ENCODE results near the gene CAP2. TPM values are rescaled to one million over a fixed set of nuclear protein-coding genes. Genes with fewer than 3 reads are reported as not detected.

The CAP2 gene
- total and polyA plus RNA-seq, 9 of the 15 experiments (the other 6 are each of a cell fraction or from before 2014, with no cell fraction given), result not detected

DNA sequence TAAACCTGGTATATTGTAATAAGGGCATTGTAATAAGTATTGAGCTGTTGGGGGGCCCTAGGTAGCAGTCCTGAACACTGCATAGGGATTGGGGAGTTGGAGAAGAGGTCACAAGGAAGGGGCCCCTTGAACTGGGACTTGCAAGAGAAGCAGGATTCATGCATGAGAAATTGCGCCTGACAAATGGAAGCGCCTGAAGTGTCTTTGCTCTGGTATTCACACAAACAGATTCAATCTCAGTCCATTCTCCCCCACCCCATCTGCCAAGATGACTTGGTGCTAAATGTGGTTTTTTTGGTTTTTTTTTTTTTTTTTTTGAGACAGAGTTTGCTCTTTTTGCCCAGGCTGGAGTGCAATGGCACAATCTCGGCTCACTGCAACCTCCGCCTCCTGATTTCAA is 87.1 kb downstream of the CAP2 start:
- no peaks in the 10 kb centered on the region for H3K79me2 ChIP-seq (ENCODE audit: control insufficient read depth, insufficient read depth, low read length)
- no peaks in the 10 kb centered on the region for H3K9me3 ChIP-seq (replicated peaks; ENCODE audit: control insufficient read depth, insufficient read depth, low read depth, low read length)
- no TSS peak for BruUV-seq (replicated peaks)
- H3K4me3 ChIP-seq, result no peak overlapping the region
- H3K27me3 ChIP-seq (ENCODE audit: control insufficient read depth in 2 of 2, insufficient read depth in 2 of 2, low read length in 2 of 2), result peaks cover 34 to 35% of the 10 kb centered on the region in 2 experiments; a peak in 4 of 5 replicates
- intact Hi-C loops (cut with micrococcal nuclease) (no loop called here), in situ Hi-C loops (cut with MboI) (no loop called here)
- H4K20me1 ChIP-seq (replicated peaks; ENCODE audit: control insufficient read depth, insufficient read depth, low read length), result no peaks in the 10 kb centered on the region
- DNase-seq (ENCODE audit: extremely low read depth in 1 of 4, low spot score in 3 of 4) (no peak), FAIRE-seq (no peak), ATAC-seq (no peak)
- TF ChIP-seq NBN (IDR thresholded peaks at IDR 0.05; ENCODE audit: low read depth), result no peak
- TF ChIP-seq STAG1 (CRISPR knock-in tag; IDR thresholded peaks at IDR 0.05; ENCODE audit: borderline replicate concordance), result no peak
- TF ChIP-seq, protein P1, sequence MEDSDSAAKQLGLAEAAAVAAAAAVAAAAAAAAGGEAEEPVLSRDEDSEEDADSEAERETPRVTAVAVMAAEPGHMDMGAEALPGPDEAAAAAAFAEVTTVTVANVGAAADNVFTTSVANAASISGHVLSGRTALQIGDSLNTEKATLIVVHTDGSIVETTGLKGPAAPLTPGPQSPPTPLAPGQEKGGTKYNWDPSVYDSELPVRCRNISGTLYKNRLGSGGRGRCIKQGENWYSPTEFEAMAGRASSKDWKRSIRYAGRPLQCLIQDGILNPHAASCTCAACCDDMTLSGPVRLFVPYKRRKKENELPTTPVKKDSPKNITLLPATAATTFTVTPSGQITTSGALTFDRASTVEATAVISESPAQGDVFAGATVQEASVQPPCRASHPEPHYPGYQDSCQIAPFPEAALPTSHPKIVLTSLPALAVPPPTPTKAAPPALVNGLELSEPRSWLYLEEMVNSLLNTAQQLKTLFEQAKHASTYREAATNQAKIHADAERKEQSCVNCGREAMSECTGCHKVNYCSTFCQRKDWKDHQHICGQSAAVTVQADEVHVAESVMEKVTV (CRISPR knock-in tag; IDR thresholded peaks at IDR 0.05), result no peak
- TF ChIP-seq SPI1 (IDR thresholded peaks at IDR 0.05; ENCODE audit: borderline replicate concordance, low read depth, low read length), result no peak
- no peak for TF ChIP-seq FOXK2 (conservative IDR thresholded peaks at IDR 0.05 in 1 of 2, IDR thresholded peaks at IDR 0.05 in 1 of 2; ENCODE audit: low read depth in 2 of 2)
- TF ChIP-seq BRD9 (IDR thresholded peaks at IDR 0.05; ENCODE audit: low read depth, partially characterized antibody), result no peak
- no peak for TF ChIP-seq MIER1 (IDR thresholded peaks at IDR 0.05; ENCODE audit: low read depth)
- TF ChIP-seq FOS (IDR thresholded peaks at IDR 0.05; ENCODE audit: extremely low read depth, insufficient read length), result no peak
- no peak for TF ChIP-seq ZNF76 (CRISPR knock-in tag; IDR thresholded peaks at IDR 0.05; ENCODE audit: borderline replicate concordance)
- TF ChIP-seq SAFB (IDR thresholded peaks at IDR 0.05; ENCODE audit: borderline replicate concordance, low read depth, low read length), result no peak
- TF ChIP-seq, protein P2, sequence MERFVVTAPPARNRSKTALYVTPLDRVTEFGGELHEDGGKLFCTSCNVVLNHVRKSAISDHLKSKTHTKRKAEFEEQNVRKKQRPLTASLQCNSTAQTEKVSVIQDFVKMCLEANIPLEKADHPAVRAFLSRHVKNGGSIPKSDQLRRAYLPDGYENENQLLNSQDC (CRISPR knock-in tag; IDR thresholded peaks at IDR 0.05), result no peak
- CTCF ChIA-PET (ENCODE audit: low intra/inter-chr PET ratio), result no interaction called here
- H3K9ac ChIP-seq (ENCODE audit: insufficient read depth in 1 of 2, low read depth in 2 of 2, low read length in 2 of 2), result no peak overlapping the region
- POLR2A ChIA-PET, result interaction anchor here (1.0 kb wide), 1 partner anchor 21 kb away, joined by 3 read pairs; no protein-coding TSS in a partner anchor
- no peaks in the 10 kb centered on the region for H3K9me1 ChIP-seq (ENCODE audit: control insufficient read depth, insufficient read depth, low read length)
- H3K4me2 ChIP-seq (ENCODE audit: insufficient read depth, low read length), result no peak overlapping the region
- H2AFZ ChIP-seq (ENCODE audit: low read depth, low read length), result no peak overlapping the region
- 2% methylated on average over 3 of the region's 4 CpGs for WGBS (ENCODE audit: insufficient coverage, low coverage, missing lambda C conversion rate)
- no peaks in the 10 kb centered on the region for H3K36me3 ChIP-seq (ENCODE audit: control insufficient read depth, insufficient read depth, low read length)
- H3K27ac ChIP-seq (ENCODE audit: extremely low read depth, low read depth, low read length), result no peak overlapping the region
- H3K4me1 ChIP-seq (replicated peaks in 1 of 2; ENCODE audit: control insufficient read depth in 2 of 2, insufficient read depth in 2 of 2, low read length in 2 of 2), result no peaks in the 10 kb centered on the region
